Measurements from ENCODE around the gene ZMYM3.

ZMYM3 gene

GRCh38 chrX:71199252-71200008, 54.5 kb downstream of the ZMYM3 start:
- no peak for DNase-seq

- DNase-seq: peak; percentile 50
These were observed 55.9 kb downstream of the ZMYM3 start for GRCh38 chrX:71198066-71198465.

- peak; percentile 32 for DNase-seq
These were observed 57.8 kb downstream of the ZMYM3 start for GRCh38 chrX:71195964-71196649.

- DNase-seq: peak; percentile 11
These were observed 62.7 kb downstream of the ZMYM3 start for GRCh38 chrX:71191248-71191647.
